T-helper 22 cell (primary cell): ENCODE data around the gene OXSM.

Experiments used
- DNase-seq: peaks from one replicate; pipeline ENCODE4 v3.0.0-alpha.2; 2020; ENCODE audit warnings: low read depth

OXSM gene

GRCh38 chr3:25789596-25790556 lies at the start of gene OXSM:
OXSM (plus strand) TSS chr3:25790090; CDS start chr3:25791021, 931 bp downstream.
- DNase-seq = peak; percentile 88

GRCh38 chr3:25744470-25744869 lies 45.4 kb upstream of the OXSM start:
- DNase-seq = no peak

DNA sequence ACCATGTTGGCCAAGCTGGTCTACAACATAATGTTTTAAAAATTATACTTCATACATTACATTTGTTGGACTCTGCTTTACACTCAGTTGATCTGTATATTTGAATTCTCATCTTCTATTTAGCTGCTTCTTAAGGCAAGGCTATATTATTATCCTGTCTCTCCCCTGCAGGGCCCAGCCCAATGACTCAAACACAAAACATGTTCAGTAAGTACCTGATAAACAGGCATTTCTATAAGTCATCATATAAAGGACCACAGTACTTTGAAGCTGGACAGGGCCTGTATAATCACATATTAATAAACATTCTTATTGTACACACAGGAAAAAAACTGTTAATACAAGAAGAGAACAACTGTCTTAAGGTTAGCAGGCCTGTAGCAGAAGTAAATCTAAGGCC lies 42.9 kb upstream of the OXSM start:
- DNase-seq = no peak

- no peak for DNase-seq
Observed at GRCh38 chr3:25748189-25748588, 41.7 kb upstream of the OXSM start.

GRCh38 chr3:25749031-25749581 lies 40.8 kb upstream of the OXSM start:
- DNase-seq = no peak

- DNase-seq = no peak
Observed at GRCh38 chr3:25751048-25751447, 38.8 kb upstream of the OXSM start.

- DNase-seq = no peak
Observed at GRCh38 chr3:25751725-25752124, 38.2 kb upstream of the OXSM start.

GRCh38 chr3:25768851-25769250 lies 21.0 kb upstream of the OXSM start:
- no peak for DNase-seq

GRCh38 chr3:25775936-25776335 lies 14.0 kb upstream of the OXSM start:
- no peak for DNase-seq

DNA sequence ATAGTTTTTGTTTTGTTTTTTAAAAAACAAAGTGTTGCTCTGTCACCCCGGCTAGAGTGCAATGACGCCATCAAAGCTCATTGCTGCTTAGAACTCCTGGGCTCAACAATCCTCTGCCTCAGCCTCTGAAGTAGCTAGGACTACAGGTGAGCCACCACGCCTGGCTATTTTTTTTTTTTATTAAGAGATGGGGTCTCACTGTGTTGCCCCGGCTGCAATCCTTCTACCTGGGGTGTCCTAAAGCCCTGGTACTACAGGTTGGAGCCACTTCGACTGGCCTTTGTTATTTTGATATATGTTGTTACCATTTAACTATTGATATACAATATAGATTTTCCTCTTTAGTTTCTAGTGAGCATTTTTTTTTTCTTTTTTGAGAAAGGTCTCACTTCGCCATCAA lies 9.3 kb upstream of the OXSM start:
- DNase-seq = no peak

- no peak for DNase-seq
Observed at GRCh38 chr3:25781145-25781757, 8.6 kb upstream of the OXSM start.

GRCh38 chr3:25781758-25782594 lies 7.9 kb upstream of the OXSM start:
- DNase-seq = no peak

DNA sequence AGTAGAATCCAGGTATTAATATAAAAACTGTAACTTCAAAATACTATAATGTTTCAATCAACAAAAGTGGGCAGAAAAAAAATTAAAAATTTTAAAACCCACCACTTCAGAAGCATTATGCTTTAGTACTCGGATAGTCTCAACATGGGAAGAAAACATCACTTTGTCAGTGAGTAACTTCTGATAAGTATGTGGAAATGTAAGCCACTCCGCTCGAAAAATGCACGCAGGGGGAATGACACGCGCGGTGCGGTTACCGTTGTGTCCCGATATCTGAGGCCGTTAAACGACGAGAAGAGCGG lies 7.3 kb upstream of the OXSM start:
- DNase-seq = no peak

DNA sequence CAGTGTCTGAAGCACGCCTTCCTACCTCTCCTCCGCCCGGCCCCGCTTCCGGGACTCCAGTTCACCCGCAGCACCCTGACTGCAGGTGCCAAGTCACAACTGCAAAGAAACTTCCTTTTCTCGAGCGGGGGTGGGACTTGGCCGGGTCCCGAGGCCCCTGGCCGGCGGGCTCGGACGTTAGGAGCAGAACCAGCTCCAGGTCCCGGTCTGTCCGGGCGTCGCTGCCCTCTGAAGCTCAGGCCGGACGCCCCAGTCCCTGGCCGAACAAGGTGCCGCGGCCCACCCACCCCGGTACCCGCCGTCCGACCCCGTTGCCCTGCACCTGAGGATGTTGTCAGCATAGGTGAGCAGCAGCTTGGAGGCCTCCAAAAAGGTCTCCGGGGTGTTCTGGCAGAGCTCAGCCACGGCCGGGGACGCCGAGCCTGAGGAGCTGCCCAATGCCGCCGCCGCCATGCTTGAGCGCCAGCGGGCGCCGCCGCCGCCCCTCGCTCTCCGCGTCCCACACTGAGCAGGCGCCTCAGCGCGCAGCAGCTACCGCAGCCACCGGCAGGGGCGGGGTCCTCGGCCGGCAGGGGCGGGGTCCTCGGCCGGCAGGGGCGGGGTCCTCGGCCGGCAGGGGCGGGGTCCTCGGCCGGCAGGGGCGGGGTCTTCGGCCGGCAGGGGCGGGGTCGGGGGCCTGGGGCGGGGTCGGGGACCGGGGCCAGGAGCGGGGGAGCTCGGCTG lies 6.8 kb upstream of the OXSM start, which contains the start of gene NGLY1:
TSS of gene NGLY1 (minus strand) at position 506 of the 723 bp plus-strand sequence. CDS start at position 453, 53 bp downstream.
- peak; percentile 73 for DNase-seq

DNA sequence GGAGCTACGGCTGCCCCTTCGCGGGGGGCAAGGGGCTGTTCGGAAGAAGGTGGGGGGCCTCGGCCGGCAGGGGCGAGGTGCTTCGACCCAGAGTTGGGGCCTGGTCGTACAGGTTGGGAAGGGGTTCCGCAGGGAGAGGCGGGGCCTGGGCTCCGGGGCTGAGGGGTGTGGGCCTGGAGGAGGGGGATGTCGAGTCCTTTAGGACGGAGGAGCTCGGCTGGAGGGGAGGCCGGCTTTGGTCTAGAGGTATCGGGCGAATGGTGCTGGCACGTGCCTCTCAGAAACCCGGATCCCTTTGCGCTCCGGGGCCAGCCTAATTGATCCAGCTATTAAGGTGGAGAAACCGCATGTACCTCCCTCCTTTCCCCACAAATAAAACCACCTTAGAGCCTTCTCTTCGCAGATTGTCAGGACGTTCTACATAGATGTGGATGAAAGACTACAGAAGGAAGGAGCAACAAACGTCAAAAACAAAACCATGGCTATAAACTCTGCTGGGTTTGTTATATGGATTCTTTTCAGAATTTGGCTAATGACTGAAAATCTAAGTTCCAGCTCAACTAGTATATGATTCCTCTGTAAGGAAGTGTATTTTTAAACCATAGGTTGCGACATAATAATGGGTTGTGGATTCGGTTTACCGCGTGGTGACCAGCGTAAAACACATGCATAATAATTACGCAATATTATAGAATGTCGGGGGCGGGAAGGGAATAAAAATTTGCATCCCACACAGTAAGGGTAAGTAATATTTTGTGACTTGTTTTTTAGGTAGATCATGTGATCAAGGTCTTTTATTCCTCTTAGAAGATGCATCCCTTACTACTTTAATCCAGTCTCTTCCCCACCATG lies 6.0 kb upstream of the OXSM start:
- no peak for DNase-seq

- DNase-seq = no peak
Observed at GRCh38 chr3:25784971-25785370, 4.9 kb upstream of the OXSM start.

- DNase-seq = no peak
Observed at GRCh38 chr3:25785826-25786225, 4.1 kb upstream of the OXSM start.

- DNase-seq = no peak
Observed at GRCh38 chr3:25787689-25788088, 2.2 kb upstream of the OXSM start.

GRCh38 chr3:25789209-25789595 lies 688 bp upstream of the OXSM start:
- DNase-seq = no peak

- DNase-seq = no peak
Observed at GRCh38 chr3:25801786-25802185, 11.9 kb downstream of the OXSM start.

GRCh38 chr3:25803833-25804232 lies 13.9 kb downstream of the OXSM start:
- no peak for DNase-seq
